ENCODE results near the gene CD248. TPM values are rescaled to one million over a fixed set of nuclear protein-coding genes. Genes with fewer than 3 reads are reported as not detected.

CD248 gene
- total RNA-seq, 1 donor from 2014 or later = 10.0 TPM

DNA sequence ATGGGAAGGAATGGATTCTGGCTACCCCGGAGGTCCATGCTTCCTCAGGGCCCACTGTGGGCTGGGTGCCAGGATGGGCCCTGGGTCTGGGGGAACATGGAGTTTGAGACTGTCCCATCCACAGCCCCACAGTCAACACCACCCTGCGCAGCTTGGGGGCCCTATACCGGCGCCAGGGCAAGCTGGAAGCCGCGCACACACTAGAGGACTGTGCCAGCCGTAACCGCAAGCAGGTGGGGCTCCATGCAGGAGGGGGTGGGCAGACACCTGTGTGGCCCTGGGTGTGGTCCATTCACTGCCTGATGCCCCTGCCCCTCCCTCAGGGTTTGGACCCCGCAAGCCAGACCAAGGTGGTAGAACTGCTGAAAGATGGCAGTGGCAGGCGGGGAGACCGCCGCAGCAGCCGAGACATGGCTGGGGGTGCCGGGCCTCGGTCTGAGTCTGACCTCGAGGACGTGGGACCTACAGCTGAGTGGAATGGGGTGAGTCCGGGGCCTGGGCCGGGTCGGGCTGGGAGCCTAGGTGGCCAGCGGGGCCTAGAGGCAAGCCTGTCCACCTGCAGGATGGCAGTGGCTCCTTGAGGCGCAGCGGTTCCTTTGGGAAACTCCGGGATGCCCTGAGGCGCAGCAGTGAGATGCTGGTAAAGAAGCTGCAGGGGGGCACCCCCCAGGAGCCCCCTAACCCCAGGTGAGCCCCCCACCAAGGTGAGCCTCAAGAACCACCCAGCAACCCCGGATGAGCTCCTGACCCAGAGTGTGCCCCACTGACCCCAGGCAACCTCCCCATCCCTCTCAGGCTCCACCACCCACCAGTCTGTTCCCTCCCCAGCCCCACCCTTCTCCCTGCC, 51.1 kb downstream of the CD248 start:
- Histone ChIP-seq H3K4me1 (peaks cover 15% of the 10 kb centered on the region), H3K27ac (no peak overlapping the region), H3K9me3 (no peaks in the 10 kb centered on the region), H3K36me3 (no peaks in the 10 kb centered on the region), H3K27me3 (no peaks in the 10 kb centered on the region), H3K4me3 (no peak overlapping the region)
- ATAC-seq = no peak
- TF ChIP-seq, protein P1, sequence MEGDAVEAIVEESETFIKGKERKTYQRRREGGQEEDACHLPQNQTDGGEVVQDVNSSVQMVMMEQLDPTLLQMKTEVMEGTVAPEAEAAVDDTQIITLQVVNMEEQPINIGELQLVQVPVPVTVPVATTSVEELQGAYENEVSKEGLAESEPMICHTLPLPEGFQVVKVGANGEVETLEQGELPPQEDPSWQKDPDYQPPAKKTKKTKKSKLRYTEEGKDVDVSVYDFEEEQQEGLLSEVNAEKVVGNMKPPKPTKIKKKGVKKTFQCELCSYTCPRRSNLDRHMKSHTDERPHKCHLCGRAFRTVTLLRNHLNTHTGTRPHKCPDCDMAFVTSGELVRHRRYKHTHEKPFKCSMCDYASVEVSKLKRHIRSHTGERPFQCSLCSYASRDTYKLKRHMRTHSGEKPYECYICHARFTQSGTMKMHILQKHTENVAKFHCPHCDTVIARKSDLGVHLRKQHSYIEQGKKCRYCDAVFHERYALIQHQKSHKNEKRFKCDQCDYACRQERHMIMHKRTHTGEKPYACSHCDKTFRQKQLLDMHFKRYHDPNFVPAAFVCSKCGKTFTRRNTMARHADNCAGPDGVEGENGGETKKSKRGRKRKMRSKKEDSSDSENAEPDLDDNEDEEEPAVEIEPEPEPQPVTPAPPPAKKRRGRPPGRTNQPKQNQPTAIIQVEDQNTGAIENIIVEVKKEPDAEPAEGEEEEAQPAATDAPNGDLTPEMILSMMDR (IDR thresholded peaks at IDR 0.05) = no peak
- DNase-seq = no peak
- intact Hi-C loops (cut with DNase I) = no loop called here

DNA sequence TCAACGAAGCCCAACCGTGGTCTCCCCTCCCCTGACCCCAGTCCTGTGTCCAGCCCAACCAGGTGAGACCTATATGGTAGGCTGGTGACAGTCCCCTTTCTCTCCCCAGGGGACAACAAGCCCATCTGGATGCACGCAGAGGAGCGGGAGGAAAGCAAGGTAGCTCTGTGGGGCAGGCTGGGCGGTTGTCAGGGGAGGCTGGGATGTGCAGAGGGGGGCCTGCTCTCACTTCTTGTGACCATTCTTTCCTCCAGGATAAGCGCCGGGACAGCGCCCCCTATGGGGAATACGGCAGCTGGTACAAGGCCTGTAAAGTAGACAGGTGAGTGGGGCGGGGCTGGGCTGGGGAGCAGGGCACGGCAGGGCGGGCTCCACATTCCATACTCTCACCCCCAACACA, 51.9 kb downstream of the CD248 start:
- TF ChIP-seq, protein P1 (IDR thresholded peaks at IDR 0.05) = peak; percentile 21
- Histone ChIP-seq H3K27me3 (no peaks in the 10 kb centered on the region), H3K4me3 (no peak overlapping the region), H3K36me3 (no peaks in the 10 kb centered on the region), H3K27ac (no peak overlapping the region), H3K4me1 (peaks cover 8% of the 10 kb centered on the region), H3K9me3 (no peaks in the 10 kb centered on the region)
- ATAC-seq (no peak), DNase-seq (no peak)
- intact Hi-C loops (cut with DNase I) = no loop called here

Other genes with a start within 250 kb of the CD248 start
- 55.9 TPM for gene PACS1, start 246.8 kb downstream of the CD248 start, total RNA-seq
- 27.6 TPM for gene KLC2, start 59.3 kb downstream of the CD248 start, total RNA-seq
- gene RAB1B, start 48.4 kb downstream of the CD248 start, total RNA-seq = 138 TPM
- 1.6 TPM for gene CNIH2, start 38.9 kb downstream of the CD248 start, total RNA-seq
- 66.9 TPM for gene YIF1A, start 27.9 kb downstream of the CD248 start, total RNA-seq
- 0.41 TPM for gene TMEM151A, start 25.1 kb downstream of the CD248 start, total RNA-seq
- 7.4 TPM for gene RIN1, start 19.4 kb upstream of the CD248 start, total RNA-seq
- 32.1 TPM for gene BRMS1, start 28.1 kb upstream of the CD248 start, total RNA-seq
- gene B4GAT1, start 30.6 kb upstream of the CD248 start, total RNA-seq = 27.4 TPM
- 14.2 TPM for gene SLC29A2, start 54.7 kb upstream of the CD248 start, total RNA-seq
- not detected for gene NPAS4, start 104.0 kb upstream of the CD248 start, total RNA-seq
- gene MRPL11, start 121.8 kb upstream of the CD248 start, total RNA-seq = 31.3 TPM
- gene PELI3, start 149.9 kb upstream of the CD248 start, total RNA-seq = 15.5 TPM
- 31.9 TPM for gene DPP3, start 163.4 kb upstream of the CD248 start, total RNA-seq
- gene BBS1, start 193.6 kb upstream of the CD248 start, total RNA-seq = 33.5 TPM
- 14.5 TPM for gene ZDHHC24, start 229.0 kb upstream of the CD248 start, total RNA-seq
- gene ACTN3, start 229.9 kb upstream of the CD248 start, total RNA-seq = not detected